CD1c-positive myeloid dendritic cell (primary cell): Measurements from ENCODE around the gene ESPNL.

ENCODE experiments used
- DNase-seq: peaks from one replicate; pipeline ENCODE4 v3.0.0-alpha.2; 2016; ENCODE audit errors: extremely low spot score

The ESPNL gene

GRCh38 chr2:238079874-238080327, 20.2 kb upstream of the ESPNL start:
- no peak for DNase-seq

- no peak for DNase-seq
These were observed 19.6 kb upstream of the ESPNL start for GRCh38 chr2:238080518-238080917.

- DNase-seq = no peak
These were observed 19.0 kb upstream of the ESPNL start for GRCh38 chr2:238081150-238081549.

- no peak for DNase-seq
These were observed 18.6 kb upstream of the ESPNL start for GRCh38 chr2:238081561-238081960.

- no peak for DNase-seq
These were observed 18.0 kb upstream of the ESPNL start for GRCh38 chr2:238082151-238082550.

DNA sequence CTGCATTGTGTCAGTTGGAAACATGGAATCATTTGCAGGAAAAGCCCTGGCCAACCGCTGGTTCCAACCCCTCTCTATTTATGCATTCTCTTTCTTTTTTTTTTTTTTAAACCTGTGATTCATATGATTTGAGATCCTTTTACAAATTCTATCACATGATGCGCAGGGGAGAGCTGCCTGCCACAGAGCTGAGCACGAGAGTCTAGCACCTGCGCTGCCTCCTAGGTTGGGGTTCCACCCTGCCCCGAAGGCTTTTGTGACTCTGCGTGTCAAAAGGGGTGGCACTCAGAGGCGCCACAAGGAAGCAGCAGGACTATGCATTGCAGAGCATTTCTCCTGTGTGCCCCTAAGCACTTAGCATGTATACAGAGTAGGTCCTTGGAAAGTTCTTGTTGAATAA, 17.3 kb upstream of the ESPNL start:
- no peak for DNase-seq

DNA sequence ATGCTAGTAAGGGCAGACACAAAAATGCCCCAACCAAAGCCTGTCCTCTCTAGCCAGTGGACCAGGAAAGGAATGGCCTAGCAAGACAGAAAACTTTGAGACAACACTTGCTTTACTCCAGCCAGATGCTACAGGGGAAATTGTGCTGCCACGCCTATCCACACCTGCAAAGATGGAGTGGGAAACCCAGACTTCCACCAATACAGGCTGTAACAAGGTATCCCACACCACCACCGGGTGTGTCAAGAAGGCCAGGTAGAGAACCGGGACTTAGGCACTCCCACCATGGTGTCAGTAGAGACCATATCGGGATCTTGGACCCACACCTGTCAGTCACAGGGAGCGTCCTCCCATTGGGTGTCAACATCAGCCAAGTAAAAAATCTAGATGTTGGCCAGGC, 16.2 kb upstream of the ESPNL start:
- no peak for DNase-seq

DNA sequence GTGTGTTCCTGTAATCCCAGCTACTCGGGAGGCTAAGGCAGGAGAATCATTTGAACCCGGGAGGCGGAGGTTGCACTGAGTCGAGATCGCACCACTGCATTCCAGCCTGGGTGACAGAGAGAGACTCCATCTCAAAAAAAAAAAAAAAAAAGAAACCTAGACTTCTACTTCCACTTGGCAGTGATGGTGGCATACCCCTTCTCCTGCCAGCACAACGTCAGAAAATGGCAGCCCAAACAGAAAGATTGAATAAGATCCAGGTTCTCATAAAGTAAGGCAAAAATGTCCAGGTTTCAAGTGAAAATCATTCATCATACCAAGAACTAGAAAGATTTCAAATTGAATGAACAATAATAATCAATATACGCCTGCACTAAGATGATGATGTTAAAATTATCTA, 15.4 kb upstream of the ESPNL start:
- DNase-seq = no peak

GRCh38 chr2:238085899-238086298, 14.2 kb upstream of the ESPNL start:
- DNase-seq = no peak

DNA sequence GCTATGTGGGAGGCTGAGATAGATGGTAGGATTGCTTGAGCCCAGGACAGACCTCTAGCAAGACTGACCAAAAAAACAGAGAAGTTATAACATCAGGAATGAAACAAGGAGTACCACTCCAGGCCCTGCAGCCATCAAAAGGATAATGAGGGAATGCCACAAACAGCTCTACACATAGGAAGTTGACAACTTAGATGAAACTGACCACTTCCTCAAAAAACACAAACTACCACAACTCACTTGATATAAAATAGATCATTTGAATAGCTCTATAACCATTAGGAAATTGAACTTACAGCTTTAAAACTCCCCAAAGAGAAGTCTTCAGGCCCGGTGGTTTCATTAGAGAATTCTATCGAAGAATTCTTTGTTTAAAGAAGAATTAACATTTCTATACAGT, 12.9 kb upstream of the ESPNL start:
- DNase-seq = peak; percentile 57

DNA sequence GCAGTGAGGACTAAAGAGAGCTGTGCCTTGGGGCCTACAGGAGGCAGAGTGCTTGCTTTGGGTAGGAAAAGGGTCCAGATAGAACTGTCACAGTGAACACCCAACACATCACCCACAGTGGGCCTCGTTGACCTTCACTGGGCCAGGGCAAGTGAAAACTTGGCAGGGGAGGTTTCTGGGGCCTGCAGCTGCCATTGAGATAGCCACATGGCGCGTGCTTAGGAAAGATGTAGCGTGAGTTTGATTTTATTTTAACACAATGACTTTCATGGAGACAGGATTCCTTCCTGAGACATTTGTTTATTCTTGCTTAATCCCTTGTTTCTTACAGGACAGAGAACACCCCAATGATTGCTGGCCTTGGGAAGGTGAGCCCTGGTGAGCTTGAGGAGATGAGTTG, 9.3 kb upstream of the ESPNL start:
- no peak for DNase-seq

- no peak for DNase-seq
These were observed 8.6 kb upstream of the ESPNL start for GRCh38 chr2:238091436-238092060.

DNA sequence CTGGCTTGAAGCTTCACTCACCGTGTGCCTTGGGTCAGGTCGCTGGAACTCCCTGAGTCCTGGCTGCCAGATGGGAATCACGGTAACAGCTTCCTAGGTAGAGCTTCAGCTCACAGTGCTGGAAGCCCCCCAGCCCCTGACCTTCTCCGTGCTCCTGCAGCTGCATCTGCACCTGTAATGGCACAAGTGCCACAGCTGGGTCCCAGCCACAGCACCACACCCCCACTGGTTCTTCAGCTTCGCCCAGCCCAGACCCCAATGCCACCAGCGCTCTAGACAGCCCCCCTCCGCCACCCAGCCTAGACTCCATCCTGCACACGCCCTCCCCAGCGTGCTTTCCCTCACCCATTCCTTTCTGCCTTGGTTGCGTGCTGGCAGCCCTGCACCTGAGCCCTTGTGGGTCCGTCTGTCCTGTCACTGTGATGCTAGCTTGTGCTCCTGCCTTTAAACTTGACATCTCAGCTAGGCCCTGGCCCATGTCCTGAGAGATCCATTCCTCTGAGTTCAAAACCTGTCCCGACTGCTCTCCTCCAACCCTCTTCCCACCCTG, 7.6 kb upstream of the ESPNL start:
- DNase-seq = no peak

- no peak for DNase-seq
These were observed 6.7 kb upstream of the ESPNL start for GRCh38 chr2:238093181-238094140.

GRCh38 chr2:238094438-238095022, 5.6 kb upstream of the ESPNL start:
- DNase-seq = no peak

DNA sequence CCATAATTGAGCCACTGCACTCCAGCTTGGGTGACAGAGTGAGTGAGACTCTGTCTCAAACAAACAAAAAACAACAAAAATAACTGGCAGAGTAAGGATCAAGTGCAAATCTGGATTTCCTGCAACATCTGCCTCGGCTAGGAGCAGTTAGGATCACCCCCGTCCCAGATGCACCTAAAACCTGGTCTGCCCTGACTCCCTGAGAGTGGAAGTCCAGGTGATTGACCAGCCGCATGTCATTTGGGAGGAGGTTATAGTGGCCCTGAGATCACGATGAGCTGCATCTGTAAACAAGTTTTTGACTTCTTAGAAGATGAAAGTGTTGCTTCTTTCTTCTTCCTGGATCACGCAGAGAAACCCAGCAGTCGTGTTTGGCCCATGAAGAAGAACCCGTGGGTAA, 5.0 kb upstream of the ESPNL start:
- DNase-seq = no peak

DNA sequence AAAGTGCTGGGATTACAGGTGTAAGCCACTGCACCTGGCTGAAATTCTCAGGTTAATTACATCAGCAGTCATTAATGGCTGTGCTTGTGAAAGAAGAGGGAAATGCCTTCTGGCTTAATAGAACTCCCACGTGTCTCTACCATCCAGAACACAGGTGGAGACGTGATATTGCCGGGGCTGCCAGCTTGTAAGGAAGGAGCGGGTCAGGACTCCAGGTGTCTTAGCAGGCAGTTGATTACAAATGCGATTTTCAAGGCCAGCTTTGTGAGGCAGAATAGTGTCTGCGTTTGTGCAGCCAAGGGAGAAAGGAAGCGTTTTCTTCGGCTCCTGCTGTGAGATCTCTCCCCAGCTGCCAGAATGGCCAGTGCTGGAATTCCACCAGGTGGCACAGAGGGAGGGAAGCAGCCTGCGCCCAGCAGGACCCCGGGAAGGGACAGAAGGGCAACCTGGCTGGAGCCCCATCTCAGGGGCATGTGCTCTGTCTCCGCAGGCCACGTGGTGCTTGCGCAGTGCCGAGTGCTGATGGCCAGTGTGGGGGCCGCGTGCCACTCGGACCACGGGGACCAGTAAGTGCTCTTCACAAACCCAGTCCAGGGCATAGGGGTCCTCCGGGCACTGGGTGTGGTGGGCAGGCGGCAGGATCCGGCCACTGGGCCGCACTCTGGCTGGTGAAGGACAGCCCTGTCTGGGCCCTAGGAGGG, 3.7 kb upstream of the ESPNL start:
- DNase-seq = no peak

- DNase-seq = no peak
These were observed 2.7 kb upstream of the ESPNL start for GRCh38 chr2:238097201-238097987.

DNA sequence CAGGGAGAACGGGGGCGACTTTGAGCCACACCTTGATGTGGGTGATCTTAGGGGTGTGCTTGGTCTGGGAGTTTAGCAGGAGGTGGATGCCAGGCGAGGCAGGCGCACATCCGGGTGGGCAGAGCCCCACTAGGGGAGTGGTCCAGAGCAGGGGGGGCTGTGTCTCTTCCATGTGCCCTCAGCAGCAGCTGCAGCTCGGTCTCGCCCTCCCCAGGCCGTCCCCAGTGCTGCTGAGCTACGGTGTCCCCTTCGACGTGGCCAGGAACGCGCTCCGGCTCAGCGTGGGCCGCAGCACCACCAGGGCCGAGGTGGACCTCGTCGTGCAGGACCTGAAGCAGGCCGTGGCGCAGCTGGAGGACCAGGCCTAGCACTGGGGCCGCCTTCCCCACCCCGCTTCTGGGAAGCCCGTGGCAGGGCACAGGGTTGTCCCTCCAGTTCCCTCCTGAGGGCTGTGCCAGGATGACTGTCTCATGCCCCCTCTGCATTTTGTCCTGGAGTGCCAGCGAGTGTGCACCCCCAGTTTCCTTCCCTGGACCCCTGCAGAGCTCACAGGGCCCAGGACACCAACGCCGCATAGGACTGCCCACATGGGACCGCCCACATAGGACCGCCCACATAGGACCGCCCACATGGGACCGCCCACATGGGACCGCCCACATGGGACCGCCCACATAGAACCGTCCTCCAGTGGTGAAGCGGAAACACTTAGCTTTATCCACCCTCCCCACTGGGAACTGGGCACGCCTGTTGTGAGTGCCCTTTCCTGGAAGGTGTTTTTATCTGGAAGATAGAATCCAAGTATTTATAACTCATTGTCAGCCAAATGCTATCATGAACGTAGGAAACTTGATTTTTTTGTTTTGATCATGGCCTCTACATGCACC, 1.9 kb upstream of the ESPNL start:
- DNase-seq = peak; percentile 71
